K562 (cell line): ENCODE data around the gene TMEM53. TPM values are rescaled to one million over a fixed set of nuclear protein-coding genes. Genes with fewer than 3 reads are reported as not detected.

ENCODE experiments used
- BHLHE40 ChIP-seq: IDR thresholded peaks from 2 replicates; pipeline ENCODE4 v1.6.1; 2011; ENCODE audit warnings: low read length, improper control_type of control experiment
- CEBPG ChIP-seq, 3 experiments: fragments of 200-800 bp in 1 of 3; sonication (Bioruptor generic) in 1 of 3; sonication (generic) in 1 of 3; formaldehyde crosslinking in 1 of 3; IDR thresholded peaks in 2 of 3; conservative IDR thresholded peaks in 1 of 3; 2 replicates each; pipeline versions ENCODE4 v1.6.1 to v1.8.0; 2016 to 2022; ENCODE audit warnings: missing compliant biosample characterization in 2 of 3, missing genetic modification characterization in 2 of 3, mild to moderate bottlenecking in 1 of 3, missing genetic modification reagents in 1 of 3
- CTBP1 ChIP-seq: fragments of 450-650 bp; IDR thresholded peaks from 2 replicates; pipeline ENCODE4 v1.6.1; 2016; ENCODE audit warnings: borderline replicate concordance
- DACH1 ChIP-seq: fragments of 450-650 bp; IDR thresholded peaks from 2 replicates; pipeline ENCODE4 v1.6.1; 2018; ENCODE audit not compliant: partially characterized antibody
- GABPB1 ChIP-seq: sonication (generic); formaldehyde crosslinking; IDR thresholded peaks from 2 replicates; pipeline ENCODE4 v1.8.0; 2022; ENCODE audit warnings: mild to moderate bottlenecking, missing genetic modification reagents
- IFI16 ChIP-seq: fragments of 250-450 bp; sonication (Bioruptor Pico); IDR thresholded peaks from 2 replicates; pipeline ENCODE4 v2.1.2; 2022; ENCODE audit warnings: mild to moderate bottlenecking, inconsistent platforms
- KLF16 ChIP-seq: IDR thresholded peaks from 2 replicates; pipeline ENCODE4 v1.6.1; 2016; ENCODE audit warnings: antibody characterized with exemption
- PTTG1 ChIP-seq: fragments of 450-650 bp; IDR thresholded peaks from 2 replicates; pipeline ENCODE4 v1.6.1; 2016; ENCODE audit warnings: low read depth, mild to moderate bottlenecking, missing genetic modification characterization, missing compliant biosample characterization
- RB1 ChIP-seq: fragments of 450-650 bp; IDR thresholded peaks from 2 replicates; pipeline ENCODE4 v1.6.1; 2017; ENCODE audit warnings: low read depth, mild to moderate bottlenecking
- RCOR1 ChIP-seq, 2 experiments: IDR thresholded peaks; 2 replicates each; pipeline ENCODE4 v1.6.1; 2012; ENCODE audit warnings: low read depth in 2 of 2, low read length in 2 of 2, borderline replicate concordance in 1 of 2, improper control_type of control experiment in 1 of 2
- RHOXF2B ChIP-seq: fragments of 250-450 bp; sonication (Bioruptor Pico); conservative IDR thresholded peaks from 2 replicates; pipeline ENCODE4 v1.5.1; 2021
- SMARCE1 ChIP-seq: fragments of 450-650 bp; IDR thresholded peaks from 2 replicates; pipeline ENCODE4 v1.7.1; 2016; ENCODE audit warnings: mild to moderate bottlenecking
- THRB ChIP-seq: fragments of 450-650 bp; formaldehyde crosslinking; conservative IDR thresholded peaks from 2 replicates; pipeline ENCODE4 v1.4.0; 2022; ENCODE audit warnings: mild to moderate bottlenecking, missing genetic modification characterization
- YY1 ChIP-seq, 3 experiments: IDR thresholded peaks; 2 replicates each; pipeline ENCODE4 v1.6.1; 2011; ENCODE audit warnings: low read length in 2 of 3, mild to moderate bottlenecking in 2 of 3, moderate library complexity in 2 of 3, borderline replicate concordance in 1 of 3, control low read depth in 1 of 3, low read depth in 1 of 3; ENCODE audit not compliant: insufficient read depth in 3 of 3, insufficient replicate concordance in 2 of 3, control insufficient read depth in 1 of 3, insufficient read length in 1 of 3; ENCODE audit errors: extremely low read depth in 1 of 3
- ZNF12 ChIP-seq: sonication (generic); formaldehyde crosslinking; IDR thresholded peaks from 2 replicates; pipeline ENCODE4 v1.4.0; 2020; ENCODE audit warnings: mild to moderate bottlenecking, missing genetic modification reagents
- ZNF444 ChIP-seq: fragments of 250-450 bp; sonication (Bioruptor Pico); IDR thresholded peaks from 2 replicates; pipeline ENCODE4 v1.4.0; 2020; ENCODE audit warnings: mild to moderate bottlenecking, moderate library complexity
- ZNF695 ChIP-seq: fragments of 450-650 bp; formaldehyde crosslinking; IDR thresholded peaks from 2 replicates; pipeline ENCODE4 v1.4.0; 2020; ENCODE audit warnings: mild to moderate bottlenecking, moderate library complexity
- polyA plus RNA-seq, 8 experiments: library from polyadenylated mRNA; depleted of rRNA in 4 of 8; stranded (reverse) in 5 of 8; unstranded in 3 of 8; fragments of >200 nt; fragmentation: Nextera tagmentation in 2 of 8; fragmentation: Illumina TruSeq in 1 of 8; extraction: Ambion mirVana in 2 of 8; extraction: Trizol in 1 of 8; gene quantifications; 2 replicates each; pipeline versions ENCODE4 v1.2.1 to v1.2.3, GENCODE V29; 2011 to 2014; ENCODE audit warnings: inconsistent platforms in 1 of 8, missing spikeins in 1 of 8
- total RNA-seq, 7 experiments: library from RNA; depleted of rRNA in 6 of 7; stranded (reverse); fragments of >200 nt in 6 of 7; fragmentation: Illumina TruSeq in 2 of 7; extraction: Trizol in 2 of 7; gene quantifications; 2 replicates each; pipeline versions ENCODE4 v1.2.1 to v1.2.3, GENCODE V29; 2011 to 2021; ENCODE audit warnings: low replicate concordance in 1 of 7
- TF ChIP-seq, protein P1 (sequence below): sonication (generic); IDR thresholded peaks from 2 replicates; pipeline ENCODE4 v1.6.1; 2016
- TF ChIP-seq, protein P2 (sequence below): fragments of 450-650 bp; formaldehyde crosslinking; IDR thresholded peaks from 2 replicates; pipeline ENCODE4 v1.4.0; 2020; ENCODE audit warnings: mild to moderate bottlenecking, moderate library complexity

TMEM53 gene
- total and polyA plus RNA-seq, 9 of the 15 experiments (the other 6 are each of a cell fraction or from before 2014, with no cell fraction given) = 0.23 to 3.7 (median 2.0) TPM

- peak; percentile 43; the same call in 1 of the 2 replicates for TF ChIP-seq BHLHE40
- TF ChIP-seq CTBP1 = peak; percentile 37; the same call in 1 of the 2 replicates
- no peak for TF ChIP-seq ZNF444 (CRISPR knock-in tag)
- TF ChIP-seq GABPB1 (CRISPR knock-in tag) = no peak
- TF ChIP-seq, protein P1, sequence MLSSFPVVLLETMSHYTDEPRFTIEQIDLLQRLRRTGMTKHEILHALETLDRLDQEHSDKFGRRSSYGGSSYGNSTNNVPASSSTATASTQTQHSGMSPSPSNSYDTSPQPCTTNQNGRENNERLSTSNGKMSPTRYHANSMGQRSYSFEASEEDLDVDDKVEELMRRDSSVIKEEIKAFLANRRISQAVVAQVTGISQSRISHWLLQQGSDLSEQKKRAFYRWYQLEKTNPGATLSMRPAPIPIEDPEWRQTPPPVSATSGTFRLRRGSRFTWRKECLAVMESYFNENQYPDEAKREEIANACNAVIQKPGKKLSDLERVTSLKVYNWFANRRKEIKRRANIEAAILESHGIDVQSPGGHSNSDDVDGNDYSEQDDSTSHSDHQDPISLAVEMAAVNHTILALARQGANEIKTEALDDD = no peak
- TF ChIP-seq KLF16 = peak; percentile 63
- 0 out of 2 replicates have a peak, but pooled peaks have one; percentile 4 for TF ChIP-seq ZNF12 (CRISPR knock-in tag)
- no peak for TF ChIP-seq SMARCE1
- TF ChIP-seq RHOXF2B (CRISPR knock-in tag) = no peak
- no peak for TF ChIP-seq DACH1
- no peak for TF ChIP-seq CEBPG (CRISPR knock-in tag; IDR thresholded peaks at IDR 0.05)
- no peak for TF ChIP-seq CEBPG (tag; conservative IDR thresholded peaks at IDR 0.05 in 1 of 2, IDR thresholded peaks at IDR 0.05 in 1 of 2)
- no peak for TF ChIP-seq PTTG1 (tag)
- TF ChIP-seq THRB (CRISPR knock-in tag) = no peak
- no peak for TF ChIP-seq IFI16 (CRISPR knock-in tag)
- peak in 2 of 3 experiments; percentile 60 to 74 for TF ChIP-seq YY1 (IDR thresholded peaks at IDR 0.05; ENCODE audit: borderline replicate concordance in 1 of 3, control insufficient read depth in 1 of 3, extremely low read depth in 1 of 3, insufficient read depth in 3 of 3, insufficient read length in 1 of 3, insufficient replicate concordance in 2 of 3, low read depth in 1 of 3, low read length in 2 of 3)
- TF ChIP-seq RB1 = peak; percentile 85; the same call in 1 of the 2 replicates
- TF ChIP-seq ZNF695 (CRISPR knock-in tag) = no peak
- TF ChIP-seq, protein P2, sequence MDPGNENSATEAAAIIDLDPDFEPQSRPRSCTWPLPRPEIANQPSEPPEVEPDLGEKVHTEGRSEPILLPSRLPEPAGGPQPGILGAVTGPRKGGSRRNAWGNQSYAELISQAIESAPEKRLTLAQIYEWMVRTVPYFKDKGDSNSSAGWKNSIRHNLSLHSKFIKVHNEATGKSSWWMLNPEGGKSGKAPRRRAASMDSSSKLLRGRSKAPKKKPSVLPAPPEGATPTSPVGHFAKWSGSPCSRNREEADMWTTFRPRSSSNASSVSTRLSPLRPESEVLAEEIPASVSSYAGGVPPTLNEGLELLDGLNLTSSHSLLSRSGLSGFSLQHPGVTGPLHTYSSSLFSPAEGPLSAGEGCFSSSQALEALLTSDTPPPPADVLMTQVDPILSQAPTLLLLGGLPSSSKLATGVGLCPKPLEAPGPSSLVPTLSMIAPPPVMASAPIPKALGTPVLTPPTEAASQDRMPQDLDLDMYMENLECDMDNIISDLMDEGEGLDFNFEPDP = no peak
- peak in 1 of 2 experiments; percentile 55; a peak in 1 of 4 replicates for TF ChIP-seq RCOR1 (IDR thresholded peaks at IDR 0.05; ENCODE audit: borderline replicate concordance in 1 of 2, low read depth in 2 of 2, low read length in 2 of 2)
- TF ChIP-seq, all 486 proteins: peak for 33
Measured at GRCh38 chr1:44652445-44653106, 21.7 kb downstream of the TMEM53 start (continued).
